GM21367 (cell line): ENCODE data around the gene ZNF506.
"Not testable (repeated sequence)": the region's sequence is repeated elsewhere in the genome, so short reads cannot be mapped to it uniquely, and the experiment has no call there.

Experiments
- ATAC-seq: cut with Tn5 transposase; IDR thresholded peaks from one replicate; pipeline ENCODE4 v1.9.1; 2021; ENCODE audit not compliant: unreplicated experiment

The ZNF506 gene

DNA sequence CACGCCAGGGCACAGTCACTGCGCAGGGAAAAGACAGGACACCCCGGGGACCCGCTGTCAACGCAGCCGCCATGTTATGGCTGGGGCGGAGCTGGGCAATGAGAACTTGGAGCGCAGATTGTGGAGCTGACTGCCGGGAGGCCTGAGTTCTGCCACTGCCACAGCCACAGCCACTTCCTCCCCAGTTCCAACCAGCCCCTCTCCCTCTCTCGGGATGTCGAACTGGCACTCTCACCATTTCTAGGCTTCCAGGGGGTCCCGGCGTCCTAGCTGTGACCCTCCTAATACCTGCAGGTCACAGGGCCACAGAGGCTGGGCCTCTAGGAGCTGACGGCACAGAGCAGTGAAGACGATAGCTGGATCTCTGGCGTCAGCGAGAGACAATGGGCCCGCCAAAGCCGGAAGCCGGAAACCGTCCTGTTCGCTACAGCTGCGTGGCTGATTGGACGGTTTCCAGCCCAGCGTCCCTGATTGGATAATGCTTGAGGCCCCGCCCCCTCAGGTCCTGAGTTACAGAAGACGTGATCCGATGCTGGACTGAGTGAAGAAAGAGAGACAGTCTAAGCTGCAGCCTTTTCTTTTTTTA, at the start of gene ZNF506:
ZNF506 (minus strand) TSS at position 385 of the 586 bp plus-strand sequence; CDS start at position 238, 147 bp downstream.
- ATAC-seq, result peak; percentile 78

- not testable (repeated sequence) for ATAC-seq
Measured at GRCh38 chr19:19870086-19870485, 48.5 kb upstream of the ZNF506 start.

GRCh38 chr19:19866611-19867248, 45.2 kb upstream of the ZNF506 start:
- ATAC-seq, result no peak

- peak; percentile 94 for ATAC-seq
Measured at GRCh38 chr19:19865750-19866610, 44.4 kb upstream of the ZNF506 start, which contains the start of gene ZNF253. Gene ZNF253, plus strand, starts transcription at chr19:19865882. Its CDS starts 115 bp downstream, at chr19:19865997.

GRCh38 chr19:19860756-19861390, 39.3 kb upstream of the ZNF506 start:
- ATAC-seq, result no peak

- ATAC-seq, result no peak
Measured at GRCh38 chr19:19858751-19859150, 37.2 kb upstream of the ZNF506 start.

DNA sequence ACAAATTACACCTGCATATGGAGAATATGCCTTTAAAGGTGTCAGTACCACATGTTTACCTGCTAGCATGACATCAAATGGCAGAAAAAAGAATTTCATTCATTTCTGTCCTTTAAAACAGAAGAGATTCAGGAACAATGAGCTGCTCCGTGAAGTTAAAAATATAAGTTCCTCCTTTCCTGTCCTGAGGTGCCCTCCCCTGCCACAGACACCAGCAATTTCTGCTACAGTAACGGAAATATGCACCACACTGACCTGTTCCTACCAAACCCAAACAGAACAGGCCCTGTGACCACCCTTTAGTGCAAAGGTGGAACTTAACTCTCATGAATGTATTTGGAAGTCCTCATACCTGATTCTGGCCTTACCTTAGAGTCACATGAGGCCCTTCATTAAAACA, 30.2 kb upstream of the ZNF506 start:
- ATAC-seq, result not testable (repeated sequence)

- ATAC-seq, result no peak
Measured at GRCh38 chr19:19849056-19849455, 27.5 kb upstream of the ZNF506 start.

DNA sequence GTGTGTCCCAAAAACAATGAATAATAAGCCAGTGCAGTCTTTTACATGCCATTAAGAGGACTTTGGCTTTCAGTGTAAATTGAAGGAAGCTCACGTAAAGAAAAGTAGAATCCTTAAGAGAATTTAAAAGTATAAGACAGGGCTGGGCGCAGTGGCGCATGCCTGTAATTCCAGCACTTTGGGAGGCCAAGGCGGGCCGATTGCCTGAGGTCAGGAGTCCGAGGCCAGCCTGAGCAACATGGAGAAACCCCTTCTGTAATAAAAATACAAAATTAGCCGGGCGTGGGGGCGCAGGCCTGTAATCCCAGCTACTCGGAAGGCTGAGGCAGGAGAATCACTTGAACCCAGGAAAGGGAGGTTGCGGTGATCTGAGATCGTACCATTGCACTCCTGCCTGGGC, 26.2 kb upstream of the ZNF506 start:
- no peak for ATAC-seq

DNA sequence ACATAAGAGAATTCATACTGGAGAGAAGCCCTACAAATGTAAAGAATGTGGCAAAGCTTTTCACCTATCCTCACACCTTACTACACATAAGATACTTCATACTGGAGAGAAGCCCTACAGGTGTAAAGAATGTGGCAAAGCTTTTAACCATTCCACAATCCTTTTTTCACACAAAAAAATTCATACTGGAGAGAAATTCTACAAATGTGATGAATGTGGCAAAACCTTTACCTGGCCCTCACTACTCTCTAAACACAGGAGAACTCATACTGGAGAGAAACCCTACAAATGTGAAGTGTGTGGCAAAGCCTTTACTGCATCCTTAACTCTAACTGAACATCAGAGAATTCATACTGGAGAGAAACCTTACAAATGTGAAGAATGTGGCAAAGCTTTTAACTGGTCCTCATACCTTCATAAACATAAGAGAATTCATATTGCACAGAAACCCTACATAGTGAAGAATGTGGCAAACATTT, 14.0 kb upstream of the ZNF506 start:
- ATAC-seq, result no peak

DNA sequence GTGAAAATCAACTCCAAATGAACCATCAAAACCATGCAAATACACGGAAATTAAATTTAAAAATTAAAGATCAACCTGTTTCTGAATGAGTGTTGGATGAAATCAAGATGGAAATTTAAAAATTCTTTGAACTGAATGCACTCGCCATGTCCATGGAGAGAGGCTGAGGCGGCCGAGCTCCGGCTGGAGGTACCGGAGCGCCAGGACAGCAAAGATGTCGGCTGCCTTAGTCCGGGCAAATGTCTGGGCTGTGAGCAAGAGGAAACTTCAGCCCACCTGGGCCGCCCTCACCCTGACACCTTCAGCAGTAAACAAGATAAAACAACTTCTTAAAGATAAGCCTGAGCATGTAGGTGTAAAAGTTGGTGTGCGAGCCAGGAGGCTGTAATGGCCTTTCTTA, 5.3 kb upstream of the ZNF506 start:
- no peak for ATAC-seq

DNA sequence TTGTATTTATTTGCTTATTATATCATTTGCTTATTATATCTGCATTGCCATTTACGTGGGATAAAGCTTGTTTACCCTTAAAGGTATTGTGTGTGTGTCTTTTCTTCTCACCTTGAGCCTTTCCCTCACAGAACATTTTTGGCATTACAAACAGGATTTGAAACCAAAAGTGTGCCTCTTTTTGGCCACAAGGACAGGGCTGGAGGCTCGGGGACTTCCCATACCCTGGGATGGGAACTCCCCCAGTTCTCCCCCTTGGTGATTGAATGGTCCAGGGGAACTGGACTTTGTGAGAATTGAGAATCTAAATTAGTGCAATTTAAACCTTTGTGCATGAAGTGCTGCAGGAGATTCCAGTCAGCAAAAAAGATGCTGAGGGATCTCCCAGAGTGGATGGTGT, 2.4 kb upstream of the ZNF506 start:
- ATAC-seq, result no peak

GRCh38 chr19:19821976-19822375, 426 bp upstream of the ZNF506 start:
- ATAC-seq, result not testable (repeated sequence)

GRCh38 chr19:19820774-19821320, 703 bp downstream of the ZNF506 start:
- no peak for ATAC-seq

- ATAC-seq, result no peak
Measured at GRCh38 chr19:19817357-19817756, 4.2 kb downstream of the ZNF506 start.

DNA sequence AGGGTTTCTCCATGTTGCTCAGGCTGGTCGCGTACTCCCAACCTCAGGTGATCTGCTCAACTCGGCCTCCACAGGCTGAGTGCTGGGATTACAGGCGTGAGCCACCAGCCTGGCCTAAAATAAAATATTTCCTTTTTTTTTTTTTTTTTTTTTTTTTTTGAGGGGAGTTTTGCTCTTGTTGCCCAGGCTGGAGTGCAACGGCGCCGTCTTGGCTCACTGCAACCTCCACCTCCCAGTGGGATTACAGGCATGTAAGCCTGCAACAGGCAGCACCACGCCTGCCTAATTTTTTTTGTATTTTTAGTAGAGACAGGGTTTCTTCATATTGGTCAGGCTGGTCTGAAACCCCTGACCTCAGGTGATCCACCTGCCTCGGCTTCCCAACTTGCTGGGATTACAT, 4.9 kb downstream of the ZNF506 start:
- no peak for ATAC-seq

DNA sequence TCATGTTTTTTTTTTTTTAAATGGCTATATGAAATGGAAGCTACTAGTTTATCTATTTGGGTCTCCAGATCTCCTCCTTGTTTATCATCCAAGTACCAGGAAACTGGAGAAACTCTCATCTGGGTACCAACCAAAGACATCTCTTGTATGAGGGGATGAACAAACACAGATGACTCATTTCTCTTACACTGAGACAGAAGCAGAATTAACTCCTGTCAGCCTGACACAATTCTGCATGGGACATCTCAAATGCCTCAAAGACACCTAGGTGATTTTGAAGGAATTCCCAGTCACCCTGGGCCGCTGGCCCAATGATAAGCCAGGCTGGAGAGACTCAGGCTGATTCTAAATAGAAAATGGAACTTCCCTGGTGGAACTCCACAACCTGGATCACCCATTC, 9.6 kb downstream of the ZNF506 start:
- not testable (repeated sequence) for ATAC-seq

DNA sequence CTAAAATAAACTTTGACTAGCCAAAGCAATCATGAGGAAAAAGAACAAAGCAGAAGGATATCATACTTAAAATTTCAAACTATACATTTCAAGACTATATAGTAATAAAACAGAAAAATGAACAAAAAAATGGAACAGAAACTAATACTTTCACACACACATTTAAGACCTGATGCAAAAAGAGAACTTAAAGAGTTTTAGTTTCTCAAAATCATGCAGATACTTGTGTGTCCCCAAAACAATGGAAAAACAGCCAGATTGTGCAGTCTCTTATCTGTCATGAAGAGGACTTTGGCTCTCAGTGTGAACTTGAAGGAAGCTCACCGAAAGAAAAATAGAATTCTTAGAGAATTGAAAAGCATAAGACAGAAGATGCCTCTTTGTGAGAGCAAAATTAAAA, 16.1 kb downstream of the ZNF506 start:
- ATAC-seq, result no peak

GRCh38 chr19:19788015-19788414, 33.5 kb downstream of the ZNF506 start:
- no peak for ATAC-seq

DNA sequence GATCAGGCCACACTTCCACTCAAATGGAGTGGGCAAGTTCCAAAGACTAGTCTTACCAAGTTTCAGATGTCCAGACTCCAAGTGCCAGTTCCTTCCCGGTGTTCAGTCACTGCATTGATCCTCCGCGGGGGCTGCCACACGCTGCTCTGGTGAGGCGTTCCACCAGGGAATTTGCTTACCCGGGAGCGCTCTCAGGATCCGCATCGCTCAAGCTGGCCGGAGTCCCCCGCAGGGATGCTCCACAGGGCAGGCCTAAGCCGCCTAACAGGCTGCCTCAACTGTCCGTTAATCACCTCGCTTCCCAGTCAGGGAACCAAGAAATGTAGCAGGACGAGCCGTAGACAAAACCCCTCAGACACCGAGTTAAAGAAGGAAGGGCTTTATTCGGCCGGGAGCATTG, 36.1 kb downstream of the ZNF506 start:
- not testable (repeated sequence) for ATAC-seq

DNA sequence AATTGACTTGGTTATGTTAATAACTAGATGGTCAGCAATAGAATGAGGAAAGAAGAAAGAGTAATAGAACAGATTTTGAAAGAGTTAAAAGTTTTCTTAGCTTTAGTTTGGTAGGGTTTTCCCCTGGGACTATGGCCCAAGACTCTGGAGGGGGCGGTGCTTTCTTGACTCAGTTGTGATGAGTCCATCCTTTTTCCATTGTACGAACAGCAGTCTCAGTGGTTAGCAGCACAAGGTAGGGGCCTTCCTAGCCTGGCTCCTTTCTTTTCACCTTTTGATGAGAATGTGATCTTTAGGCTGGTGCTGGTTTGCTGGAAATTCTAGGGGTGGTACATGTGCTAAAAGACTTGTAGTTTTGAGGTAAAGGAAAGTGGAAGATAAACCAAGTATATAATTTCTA, 38.8 kb downstream of the ZNF506 start:
- ATAC-seq, result no peak
